Progenitor cell of endocrine pancreas (in vitro differentiated cells): Measurements from ENCODE around the gene CYREN. TPM values are rescaled to one million over a fixed set of nuclear protein-coding genes. Genes with fewer than 3 reads are reported as not detected.

ENCODE experiments used
- DNase-seq: peaks from one replicate; pipeline ENCODE4 v3.0.0; 2021; ENCODE audit warnings: low spot score; ENCODE audit not compliant: unreplicated experiment
- H3K27ac Mint-ChIP-seq: 2 replicates; pipeline ENCODE4 v1.8.0; 2021; ENCODE audit warnings: mild to moderate bottlenecking, moderate library complexity, mixed read lengths
- H3K27me3 Mint-ChIP-seq: 2 replicates; pipeline ENCODE4 v1.8.0; 2021; ENCODE audit warnings: mixed read lengths
- H3K36me3 Mint-ChIP-seq: 2 replicates; pipeline ENCODE4 v1.8.0; 2022; ENCODE audit warnings: mixed read lengths; ENCODE audit not compliant: insufficient read depth
- H3K4me1 Mint-ChIP-seq: 2 replicates; pipeline ENCODE4 v1.8.0; 2021; ENCODE audit warnings: low read depth, mixed read lengths
- H3K4me3 Mint-ChIP-seq: 2 replicates; pipeline ENCODE4 v1.8.0; 2021; ENCODE audit warnings: low read depth, mild to moderate bottlenecking, moderate library complexity, mixed read lengths
- H3K9me3 Mint-ChIP-seq: 2 replicates; pipeline ENCODE4 v1.8.0; 2021; ENCODE audit warnings: low read depth, mixed read lengths
- CTCF ChIP-seq: fragments of 200-600 bp; sonication (generic); IDR thresholded peaks from one replicate; pipeline ENCODE4 v1.5.0; 2021; ENCODE audit warnings: antibody characterized with exemption, mild to moderate bottlenecking; ENCODE audit not compliant: unreplicated experiment
- total RNA-seq: library from RNA; stranded (reverse); gene quantifications from 2 replicates; pipeline ENCODE4 v1.2.1, GENCODE V29; 2021

Gene CYREN
- total RNA-seq, 1 donor from 2014 or later = 73.8 TPM

- no peak for DNase-seq
- no peak for TF ChIP-seq CTCF
- H3K4me3 Mint-ChIP-seq = no peak overlapping the region
- no peaks in the 10 kb centered on the region for H3K27me3 Mint-ChIP-seq
- peak overlapping the region; percentile 60 for H3K27ac Mint-ChIP-seq
- no peaks in the 10 kb centered on the region for H3K9me3 Mint-ChIP-seq
- no peaks in the 10 kb centered on the region for H3K4me1 Mint-ChIP-seq
- H3K36me3 Mint-ChIP-seq = peaks cover 21% of the 10 kb centered on the region
Measured at GRCh38 chr7:135189961-135190360, 19.5 kb upstream of the CYREN start.

- H3K9me3 Mint-ChIP-seq = no peaks in the 10 kb centered on the region
- H3K4me1 Mint-ChIP-seq = no peaks in the 10 kb centered on the region
- TF ChIP-seq CTCF = no peak
- H3K27ac Mint-ChIP-seq = no peak overlapping the region
- no peak overlapping the region for H3K4me3 Mint-ChIP-seq
- H3K36me3 Mint-ChIP-seq = peaks cover 27% of the 10 kb centered on the region
- no peaks in the 10 kb centered on the region for H3K27me3 Mint-ChIP-seq
- no peak for DNase-seq
Measured at GRCh38 chr7:135189221-135189662, 18.7 kb upstream of the CYREN start.

- Mint-ChIP-seq H3K36me3 (peaks cover 32% of the 10 kb centered on the region), H3K4me3 (no peak overlapping the region)
Measured at GRCh38 chr7:135188298-135188984, 17.9 kb upstream of the CYREN start.

GRCh38 chr7:135186841-135187253 is 16.3 kb upstream of the CYREN start:
- Mint-ChIP-seq H3K27ac (no peak overlapping the region), H3K27me3 (no peaks in the 10 kb centered on the region), H3K4me1 (no peaks in the 10 kb centered on the region), H3K4me3 (no peak overlapping the region), H3K9me3 (peaks cover 13% of the 10 kb centered on the region), H3K36me3 (peaks cover 42% of the 10 kb centered on the region)
- no peak for TF ChIP-seq CTCF
- no peak for DNase-seq

More at GRCh38 chr7:135188298-135188984, 17.9 kb upstream of the CYREN start:
- no peak for TF ChIP-seq CTCF
- H3K27me3 Mint-ChIP-seq = no peaks in the 10 kb centered on the region
- no peaks in the 10 kb centered on the region for H3K4me1 Mint-ChIP-seq
- DNase-seq = no peak
- peaks cover 5% of the 10 kb centered on the region for H3K9me3 Mint-ChIP-seq
- no peak overlapping the region for H3K27ac Mint-ChIP-seq

- Mint-ChIP-seq H3K4me3 (no peak overlapping the region), H3K36me3 (peaks cover 45% of the 10 kb centered on the region), H3K27ac (no peak overlapping the region), H3K9me3 (peaks cover 19% of the 10 kb centered on the region), H3K4me1 (no peaks in the 10 kb centered on the region), H3K27me3 (no peaks in the 10 kb centered on the region)
- TF ChIP-seq CTCF = no peak
- DNase-seq = no peak
Measured at GRCh38 chr7:135186261-135186540, 15.7 kb upstream of the CYREN start.
